ENCODE data around the gene SPATA6L. TPM values are rescaled to one million over a fixed set of nuclear protein-coding genes. Genes with fewer than 3 reads are reported as not detected.

SPATA6L gene
- total RNA-seq, 1 experiment from 2014 or later = 0.57 TPM

- no peak overlapping the region for H3K27ac ChIP-seq (ENCODE audit: low read depth, low read length)
- H3K9me2 ChIP-seq (ENCODE audit: insufficient read depth) = no peaks in the 10 kb centered on the region
- TF ChIP-seq TCF7L2 (IDR thresholded peaks at IDR 0.05; ENCODE audit: borderline replicate concordance, extremely low read depth, insufficient read depth, insufficient read length) = no peak
- TF ChIP-seq EGR1 (IDR thresholded peaks at IDR 0.05; ENCODE audit: low read depth) = no peak
- TF ChIP-seq ELF1 (IDR thresholded peaks at IDR 0.05; ENCODE audit: borderline replicate concordance, low read depth) = no peak
- no peak for TF ChIP-seq MAX (IDR thresholded peaks at IDR 0.05)
- no peak for TF ChIP-seq CBX3 (IDR thresholded peaks at IDR 0.05; ENCODE audit: low read depth)
- TF ChIP-seq EZH2phosphoT487 (IDR thresholded peaks at IDR 0.05; ENCODE audit: borderline replicate concordance) = no peak
- TF ChIP-seq RAD21 (IDR thresholded peaks at IDR 0.05; ENCODE audit: low read depth) = no peak
- no peak for TF ChIP-seq JUND (IDR thresholded peaks at IDR 0.05)
- TF ChIP-seq YY1 (IDR thresholded peaks at IDR 0.05; ENCODE audit: extremely low read depth, insufficient replicate concordance, low read depth, low read length) = no peak
- no peak for TF ChIP-seq CEBPB (IDR thresholded peaks at IDR 0.05; ENCODE audit: low read depth)
- no peak for TF ChIP-seq SIN3A (IDR thresholded peaks at IDR 0.05; ENCODE audit: low read depth)
- TF ChIP-seq ZFX (IDR thresholded peaks at IDR 0.05) = no peak
- TF ChIP-seq ZNF274 (IDR thresholded peaks at IDR 0.05; ENCODE audit: low read depth, low read length) = no peak
- TF ChIP-seq SP1 (IDR thresholded peaks at IDR 0.05; ENCODE audit: low read depth) = no peak
- H3K27me3 ChIP-seq (ENCODE audit: insufficient read depth, low read length) = no peaks in the 10 kb centered on the region
- no peaks in the 10 kb centered on the region for H3K36me3 ChIP-seq (ENCODE audit: control insufficient read depth in 1 of 2, insufficient read depth in 2 of 2, low read length in 2 of 2)
- H3K79me2 ChIP-seq (ENCODE audit: insufficient read depth, low read length) = no peaks in the 10 kb centered on the region
- RAD21 ChIA-PET (ENCODE audit: low non-redundant PET in 1 of 2, low total read pairs in 2 of 2, uncharacterized antibody in 2 of 2, unreplicated experiment in 2 of 2) = no interaction called here
- intact Hi-C loops (cut with micrococcal nuclease) = no loop called here
- CTCF ChIA-PET = interaction anchor here (1.3 kb wide), 1 partner anchor 16 kb away, joined by 8 read pairs; no protein-coding TSS in a partner anchor
- H4K20me1 ChIP-seq (ENCODE audit: insufficient read depth) = no peaks in the 10 kb centered on the region
- DNase-seq (ENCODE audit: low read depth, low spot score) (no peak), ATAC-seq (no peak)
- no peak overlapping the region for H3K9ac ChIP-seq (ENCODE audit: low read length)
- no peaks in the 10 kb centered on the region for H3K9me3 ChIP-seq (ENCODE audit: control insufficient read depth in 1 of 2, insufficient read depth in 1 of 2, low read depth in 1 of 2, low read length in 2 of 2)
- POLR2A ChIA-PET = no interaction called here
- no peak overlapping the region for H3K4me3 ChIP-seq (replicated peaks in 1 of 2; ENCODE audit: low read depth in 1 of 2, low read length in 2 of 2)
- H3K4me2 ChIP-seq (ENCODE audit: low read length) = no peak overlapping the region
- no TSS peak for BruUV-seq (replicated peaks)
- H3K4me1 ChIP-seq (ENCODE audit: control insufficient read depth in 1 of 2, insufficient read depth in 2 of 2, low read length in 2 of 2) = no peaks in the 10 kb centered on the region
- no peak overlapping the region for H2AFZ ChIP-seq (ENCODE audit: low read depth, low read length, poor library complexity, severe bottlenecking)
These were observed 46.1 kb downstream of the SPATA6L start for GRCh38 chr9:4620057-4620765.

Measured in HCT116 (cell line).